ENCODE measurements around the gene TTLL9. TPM values are rescaled to one million over a fixed set of nuclear protein-coding genes. Genes with fewer than 3 reads are reported as not detected.
"Not testable (repeated sequence)": the region's sequence is repeated elsewhere in the genome, so short reads cannot be mapped to it uniquely, and the experiment has no call there.

Gene TTLL9
- total RNA-seq, 4 donors from 2014 or later: 2.8 to 3.7 (median 3.1) TPM

DNA sequence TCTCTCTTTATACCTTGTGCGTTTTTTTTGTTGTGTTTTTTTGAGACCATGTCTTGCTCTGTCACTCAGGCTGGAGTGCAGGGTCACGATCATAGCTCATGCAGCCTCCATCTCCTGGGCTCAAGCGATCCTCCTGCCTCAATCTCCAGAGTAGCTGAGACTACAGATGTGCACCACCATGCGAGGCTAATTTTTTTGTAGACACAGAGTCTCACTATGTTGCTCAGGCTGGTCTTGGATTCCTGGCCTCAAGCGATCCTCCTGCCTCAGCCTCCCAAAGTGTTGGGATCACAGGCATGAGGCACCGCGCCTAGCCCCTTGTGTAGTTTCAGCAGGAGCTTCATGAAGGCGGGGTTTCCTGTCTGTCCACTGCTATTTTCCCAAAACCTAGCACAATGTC is 54.1 kb downstream of the TTLL9 start:
- no peak for TF ChIP-seq POLR2A (IDR thresholded peaks at IDR 0.05)
- Histone ChIP-seq H3K4me3 (no peak overlapping the region), H3K4me1 (no peaks in the 10 kb centered on the region), H3K36me3 (no peaks in the 10 kb centered on the region), H3K27ac (no peak overlapping the region), H3K9me3 (no peaks in the 10 kb centered on the region), H3K27me3 (no peaks in the 10 kb centered on the region)
- DNase-seq (ENCODE audit: low spot score in 2 of 2): no peak
- 91% methylated on average over 8 of the region's 8 CpGs for WGBS, 2 donors

DNA sequence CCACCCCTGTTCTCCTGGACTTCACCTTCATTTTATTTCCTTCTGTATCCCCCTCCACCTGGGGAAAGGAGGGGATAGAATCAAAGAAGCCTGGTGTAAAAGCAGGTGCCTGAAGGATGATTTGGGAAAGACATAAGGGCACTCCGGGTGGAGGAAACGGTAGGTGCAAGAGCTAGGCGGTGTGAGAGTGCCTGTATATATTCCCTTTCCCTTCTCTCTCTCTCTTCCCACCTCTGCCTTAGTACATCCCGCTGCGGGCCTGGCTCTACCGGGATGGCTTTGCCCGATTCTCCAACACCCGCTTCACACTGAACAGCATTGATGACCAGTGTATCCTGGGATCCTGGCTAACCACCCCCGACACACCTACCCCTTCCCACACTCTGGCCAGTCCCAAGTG is 55.2 kb downstream of the TTLL9 start:
- Histone ChIP-seq H3K27ac (no peak overlapping the region), H3K9me3 (no peaks in the 10 kb centered on the region), H3K4me1 (no peaks in the 10 kb centered on the region), H3K27me3 (no peaks in the 10 kb centered on the region), H3K36me3 (no peaks in the 10 kb centered on the region), H3K4me3 (no peak overlapping the region)
- 56 to 68% methylated on average over 9 of the region's 9 CpGs for WGBS, 2 donors
- TF ChIP-seq EP300 (IDR thresholded peaks at IDR 0.05) (no peak), POLR2A (IDR thresholded peaks at IDR 0.05) (no peak)
- TF ChIP-seq, protein P1, sequence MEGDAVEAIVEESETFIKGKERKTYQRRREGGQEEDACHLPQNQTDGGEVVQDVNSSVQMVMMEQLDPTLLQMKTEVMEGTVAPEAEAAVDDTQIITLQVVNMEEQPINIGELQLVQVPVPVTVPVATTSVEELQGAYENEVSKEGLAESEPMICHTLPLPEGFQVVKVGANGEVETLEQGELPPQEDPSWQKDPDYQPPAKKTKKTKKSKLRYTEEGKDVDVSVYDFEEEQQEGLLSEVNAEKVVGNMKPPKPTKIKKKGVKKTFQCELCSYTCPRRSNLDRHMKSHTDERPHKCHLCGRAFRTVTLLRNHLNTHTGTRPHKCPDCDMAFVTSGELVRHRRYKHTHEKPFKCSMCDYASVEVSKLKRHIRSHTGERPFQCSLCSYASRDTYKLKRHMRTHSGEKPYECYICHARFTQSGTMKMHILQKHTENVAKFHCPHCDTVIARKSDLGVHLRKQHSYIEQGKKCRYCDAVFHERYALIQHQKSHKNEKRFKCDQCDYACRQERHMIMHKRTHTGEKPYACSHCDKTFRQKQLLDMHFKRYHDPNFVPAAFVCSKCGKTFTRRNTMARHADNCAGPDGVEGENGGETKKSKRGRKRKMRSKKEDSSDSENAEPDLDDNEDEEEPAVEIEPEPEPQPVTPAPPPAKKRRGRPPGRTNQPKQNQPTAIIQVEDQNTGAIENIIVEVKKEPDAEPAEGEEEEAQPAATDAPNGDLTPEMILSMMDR (IDR thresholded peaks at IDR 0.05): no peak
- no peak for DNase-seq (ENCODE audit: low spot score in 2 of 2)

DNA sequence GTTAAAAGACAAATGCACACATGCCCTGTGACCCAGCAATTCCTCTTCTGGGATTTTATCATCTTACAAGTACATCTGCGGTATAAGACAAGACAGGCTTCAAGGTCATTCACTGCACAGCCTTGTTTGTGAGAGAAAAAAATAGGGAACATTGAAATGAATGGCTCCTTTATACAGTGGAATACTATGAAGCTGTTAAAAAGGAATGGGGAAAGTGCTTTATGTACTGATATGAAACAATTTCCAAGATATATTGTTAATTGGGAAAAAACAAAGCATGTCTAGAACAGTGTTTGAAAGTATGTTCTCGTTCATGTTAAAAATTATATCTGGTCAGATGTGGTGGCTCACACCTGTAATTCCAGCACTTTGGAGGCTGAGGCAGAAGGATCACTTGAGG is 56.1 kb downstream of the TTLL9 start:
- no peak for DNase-seq (ENCODE audit: low spot score in 2 of 2)
- 91 to 93% methylated on average over 2 of the region's 2 CpGs for WGBS, 2 donors
- no peak for TF ChIP-seq POLR2A (IDR thresholded peaks at IDR 0.05)
- TF ChIP-seq, protein P1 (IDR thresholded peaks at IDR 0.05): no peak
- no peak for TF ChIP-seq EP300 (IDR thresholded peaks at IDR 0.05)
- Histone ChIP-seq H3K4me1 (no peaks in the 10 kb centered on the region), H3K27ac (no peak overlapping the region), H3K36me3 (no peaks in the 10 kb centered on the region), H3K9me3 (no peaks in the 10 kb centered on the region), H3K4me3 (no peak overlapping the region), H3K27me3 (no peaks in the 10 kb centered on the region)

DNA sequence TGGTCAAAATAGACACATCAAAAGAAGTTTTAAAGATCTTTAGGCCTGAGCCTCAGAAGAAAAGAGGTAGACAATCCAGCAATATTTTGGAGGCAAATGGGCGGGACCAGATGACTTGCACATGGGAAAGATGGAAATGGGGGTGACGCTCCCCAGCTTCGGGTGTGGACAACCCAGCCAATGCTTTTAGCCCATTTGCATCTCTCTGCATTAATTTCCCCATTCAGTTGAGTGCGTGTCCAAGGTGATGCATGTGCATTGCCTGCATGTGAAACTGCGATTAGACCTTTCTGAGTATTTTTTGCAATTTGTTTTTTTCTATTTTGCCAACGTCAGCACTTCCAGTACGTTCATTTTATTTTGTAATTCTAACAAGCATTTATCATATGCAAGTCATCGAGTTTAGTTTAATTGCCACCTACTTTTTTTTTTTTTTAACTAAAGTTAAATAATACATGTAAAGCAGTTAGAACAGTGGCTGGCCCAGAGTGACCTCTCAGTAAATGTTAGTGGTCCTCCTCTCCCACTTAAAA is 57.3 kb downstream of the TTLL9 start:
- WGBS, 2 donors: 75 to 83% methylated on average over 8 of the region's 8 CpGs
- DNase-seq (ENCODE audit: low spot score in 2 of 2): no peak

GRCh38 chr20:31929631-31930030 is 59.2 kb downstream of the TTLL9 start:
- H3K4me1 ChIP-seq; H3K9me3 ChIP-seq; H3K27me3 ChIP-seq; H3K27ac ChIP-seq; H3K36me3 ChIP-seq; DNase-seq (ENCODE audit: low spot score in 2 of 2); H3K4me3 ChIP-seq: not testable (repeated sequence)
- WGBS, 2 donors: 81 to 88% methylated on average over 4 of the region's 4 CpGs

More for the DNA sequence above, 57.3 kb downstream of the TTLL9 start:
- TF ChIP-seq EP300 (IDR thresholded peaks at IDR 0.05): no peak
- TF ChIP-seq, protein P1 (IDR thresholded peaks at IDR 0.05): no peak
- TF ChIP-seq POLR2A (IDR thresholded peaks at IDR 0.05): no peak
- Histone ChIP-seq H3K27me3 (no peaks in the 10 kb centered on the region), H3K4me1 (no peaks in the 10 kb centered on the region), H3K4me3 (no peak overlapping the region), H3K27ac (no peak overlapping the region), H3K9me3 (no peaks in the 10 kb centered on the region), H3K36me3 (no peaks in the 10 kb centered on the region)

- Histone ChIP-seq H3K9me3 (no peaks in the 10 kb centered on the region), H3K27ac (no peak overlapping the region), H3K4me1 (no peaks in the 10 kb centered on the region), H3K4me3 (no peak overlapping the region), H3K27me3 (no peaks in the 10 kb centered on the region), H3K36me3 (no peaks in the 10 kb centered on the region)
- no peak for TF ChIP-seq EP300 (IDR thresholded peaks at IDR 0.05)
- TF ChIP-seq POLR2A (IDR thresholded peaks at IDR 0.05): no peak
- TF ChIP-seq, protein P1 (IDR thresholded peaks at IDR 0.05): no peak
- WGBS, 2 donors: 37 to 43% methylated on average over 5 of the region's 5 CpGs
- no peak for DNase-seq (ENCODE audit: low spot score in 2 of 2)
Measured at GRCh38 chr20:31930779-31931178, 60.3 kb downstream of the TTLL9 start.
